IMR-90 (cell line): Measurements from ENCODE around the gene PRSS1. TPM values are rescaled to one million over a fixed set of nuclear protein-coding genes. Genes with fewer than 3 reads are reported as not detected.

Experiments
- ATAC-seq: fragments of 200-7000 bp; cut with Tn5 transposase; 2 replicates; pipeline ENCODE4 v1.9.1; 2020; ENCODE audit warnings: low read depth, mild to moderate bottlenecking, moderate library complexity
- BruUV-seq: library from RNA; stranded (reverse); fragments of 400-500 nt; replicated peaks from 2 replicates; lab custom pipeline; 2021; lab: Mats Ljungman, UMichigan
- CTCF ChIA-PET: fragments of 300-600 bp; formaldehyde crosslinking; extraction: SDS; loops from one replicate; lab custom pipeline; 2021; ENCODE audit warnings: antibody characterized with exemption; lab: Yijun Ruan, JAX
- POLR2A ChIA-PET: fragments of 300-600 bp; sonication (Branson Sonifier 250); formaldehyde crosslinking; loops from one replicate; lab custom pipeline; 2022; ENCODE audit warnings: antibody characterized with exemption; ENCODE audit not compliant: unreplicated experiment; lab: Charles Lee
- DNase-seq: peaks from one replicate; pipeline ENCODE4 v3.0.0; 2013
- H2AFZ ChIP-seq: replicated peaks from 2 replicates; pipeline ENCODE3; 2013; ENCODE audit warnings: low read length, mild to moderate bottlenecking; ENCODE audit not compliant: poor library complexity
- H2AK5ac ChIP-seq: 2 replicates; pipeline ENCODE4 v1.6.1; 2013; ENCODE audit warnings: low read depth, low read length, inconsistent platforms
- H2AK9ac ChIP-seq: replicated peaks from 2 replicates; pipeline ENCODE3; 2013; ENCODE audit warnings: mild to moderate bottlenecking, low read depth, low read length, moderate library complexity; ENCODE audit not compliant: poor library complexity
- H2BK120ac ChIP-seq: 2 replicates; pipeline ENCODE4 v1.6.1; 2013; ENCODE audit warnings: low read depth, low read length, inconsistent platforms
- H2BK15ac ChIP-seq: 3 replicates; pipeline ENCODE4 v1.6.1; 2013; ENCODE audit warnings: low read depth, low read length, inconsistent platforms
- H2BK20ac ChIP-seq: 2 replicates; pipeline ENCODE4 v1.6.1; 2013; ENCODE audit warnings: low read depth, mild to moderate bottlenecking, inconsistent platforms, low read length, moderate library complexity
- H2BK5ac ChIP-seq: 2 replicates; pipeline ENCODE4 v1.6.1; 2013; ENCODE audit warnings: mild to moderate bottlenecking, low read depth, low read length, inconsistent platforms; ENCODE audit not compliant: poor library complexity, severe bottlenecking
- H3K14ac ChIP-seq: replicated peaks from 2 replicates; pipeline ENCODE4 v1.6.1; 2013; ENCODE audit warnings: low read depth, low read length, inconsistent platforms
- H3K18ac ChIP-seq: 2 replicates; pipeline ENCODE4 v1.6.1; 2013; ENCODE audit warnings: low read depth, low read length, control low read depth
- H3K23ac ChIP-seq: 2 replicates; pipeline ENCODE4 v1.6.1; 2013; ENCODE audit warnings: low read depth, low read length, inconsistent platforms
- H3K27ac ChIP-seq: 2 replicates; pipeline ENCODE4 v1.5.1; 2013; ENCODE audit warnings: mild to moderate bottlenecking, control low read depth, low read length; ENCODE audit not compliant: insufficient read depth
- H3K27me3 ChIP-seq: 2 replicates; pipeline ENCODE4 v1.6.1; 2013; ENCODE audit warnings: low read length; ENCODE audit not compliant: control insufficient read depth, insufficient read depth
- H3K36me3 ChIP-seq: 2 replicates; pipeline ENCODE4 v1.6.1; 2013; ENCODE audit warnings: low read length, mixed read lengths; ENCODE audit not compliant: control insufficient read depth, insufficient read depth
- H3K4ac ChIP-seq: 2 replicates; pipeline ENCODE4 v1.6.1; 2013; ENCODE audit warnings: low read depth, low read length, inconsistent platforms
- H3K4me1 ChIP-seq: 2 replicates; pipeline ENCODE4 v1.6.1; 2013; ENCODE audit warnings: low read length, mixed read lengths; ENCODE audit not compliant: control insufficient read depth, insufficient read depth
- H3K4me2 ChIP-seq: 2 replicates; pipeline ENCODE4 v1.6.1; 2013; ENCODE audit warnings: low read depth, mild to moderate bottlenecking, control low read depth, low read length, moderate library complexity
- H3K4me3 ChIP-seq: 2 replicates; pipeline ENCODE4 v1.5.1; 2013; ENCODE audit warnings: low read depth, mild to moderate bottlenecking, control low read depth, low read length, moderate library complexity; ENCODE audit not compliant: insufficient read depth
- H3K56ac ChIP-seq: 2 replicates; pipeline ENCODE4 v1.6.1; 2013; ENCODE audit warnings: low read length, inconsistent platforms; ENCODE audit not compliant: insufficient read depth; ENCODE audit errors: extremely low read depth
- H3K79me1 ChIP-seq, 2 experiments: 2 replicates each; pipeline ENCODE4 v1.6.1; 2013; ENCODE audit warnings: low read length in 2 of 2, inconsistent platforms in 1 of 2, low read depth in 1 of 2
- H3K9ac ChIP-seq: 2 replicates; pipeline ENCODE4 v1.6.1; 2013; ENCODE audit warnings: low read depth, low read length, control low read depth
- H3K9me1 ChIP-seq: 2 replicates; pipeline ENCODE4 v1.6.1; 2013; ENCODE audit warnings: low read length, inconsistent platforms; ENCODE audit not compliant: insufficient read depth
- H3K9me3 ChIP-seq: 2 replicates; pipeline ENCODE4 v1.6.1; 2013; ENCODE audit warnings: low read length; ENCODE audit not compliant: control insufficient read depth, insufficient read depth
- H4K20me1 ChIP-seq: 2 replicates; pipeline ENCODE4 v1.6.1; 2013; ENCODE audit warnings: low read length, inconsistent platforms; ENCODE audit not compliant: insufficient read depth
- H4K5ac ChIP-seq: 2 replicates; pipeline ENCODE4 v1.6.1; 2013; ENCODE audit warnings: mild to moderate bottlenecking, low read depth, low read length, control low read depth
- H4K8ac ChIP-seq, 2 experiments: 2 replicates each; pipeline ENCODE4 v1.6.1; 2013; ENCODE audit warnings: low read depth in 2 of 2, low read length in 2 of 2, control low read depth in 1 of 2, inconsistent platforms in 1 of 2
- H4K91ac ChIP-seq: 2 replicates; pipeline ENCODE4 v1.6.1; 2013; ENCODE audit warnings: low read depth, low read length, inconsistent platforms; ENCODE audit not compliant: insufficient read depth
- CEBPB ChIP-seq: IDR thresholded peaks from 2 replicates; pipeline ENCODE4 v1.6.1; 2012; ENCODE audit warnings: low read depth, low read length, improper control_type of control experiment
- CHD1 ChIP-seq: IDR thresholded peaks from 2 replicates; pipeline ENCODE4 v1.6.1; 2012; ENCODE audit warnings: low read depth, low read length, improper control_type of control experiment
- FOS ChIP-seq: fragments of 150-350 bp; IDR thresholded peaks from 2 replicates; pipeline ENCODE4 v1.6.1; 2016; ENCODE audit warnings: low read depth, low read length
- NFE2L2 ChIP-seq: fragments of 150-350 bp; IDR thresholded peaks from 2 replicates; pipeline ENCODE4 v1.6.1; 2016; ENCODE audit warnings: low read depth, mild to moderate bottlenecking, low read length
- POLR2A ChIP-seq: IDR thresholded peaks from 2 replicates; pipeline ENCODE4 v1.6.1; 2012; ENCODE audit warnings: mild to moderate bottlenecking, low read depth, low read length
- RAD21 ChIP-seq: IDR thresholded peaks from 2 replicates; pipeline ENCODE4 v1.6.1; 2012; ENCODE audit warnings: low read length, improper control_type of control experiment
- RFX5 ChIP-seq: IDR thresholded peaks from 2 replicates; pipeline ENCODE4 v1.8.0; 2012; ENCODE audit warnings: low read depth, mild to moderate bottlenecking, low read length, moderate library complexity
- SMC3 ChIP-seq: fragments of 150-350 bp; IDR thresholded peaks from 2 replicates; pipeline ENCODE4 v1.6.1; 2016; ENCODE audit warnings: low read depth, mild to moderate bottlenecking, antibody characterized with exemption, low read length, moderate library complexity
- WGBS, 2 experiments: methylation state at CpG; one replicate each; pipeline versions ENCODE4 v1.1.5 to v1.1.7; 2013; ENCODE audit warnings: missing lambda C conversion rate in 2 of 2; ENCODE audit not compliant: insufficient read length in 1 of 2; ENCODE audit errors: extremely low coverage in 2 of 2; 5-methylcytosine and 5-hydroxymethylcytosine counted together
- dilution Hi-C: fragments of 300-500 bp; cut with HindIII; formaldehyde crosslinking; loops from one replicate; pipeline ENCODE4 v1.14.3; 2018; ENCODE audit warnings: low sequenced_read_pairs; ENCODE audit not compliant: unreplicated experiment
- in situ Hi-C: fragments of 300-500 bp; cut with MboI; formaldehyde crosslinking; loops from 3 replicates; pipeline ENCODE4 v1.14.3; 2019; ENCODE audit warnings: low sequenced_read_pairs, inconsistent platforms, mixed read lengths
- intact Hi-C: fragments of 100-400 bp; cut with micrococcal nuclease; formaldehyde crosslinking; loops from 2 replicates; pipeline ENCODE4 v1.10.0; 2022
- polyA plus RNA-seq, 3 experiments: library from polyadenylated mRNA; depleted of rRNA; stranded (reverse); fragments of >200 nt; gene quantifications; 2 replicates each; pipeline ENCODE4 v1.2.3, GENCODE V29; 2012; ENCODE audit warnings: low replicate concordance in 1 of 3
- total RNA-seq: library from RNA; depleted of rRNA; stranded (reverse); fragments of >200 nt; gene quantifications from 2 replicates; pipeline ENCODE4 v1.2.3, GENCODE V29; 2012
- TF ChIP-seq, protein P1 (sequence below): conservative IDR thresholded peaks from 2 replicates; pipeline ENCODE4 v1.5.1; 2012; ENCODE audit warnings: mild to moderate bottlenecking, low read depth, low read length, improper control_type of control experiment
- TF ChIP-seq, protein P2 (sequence below): fragments of 150-350 bp; IDR thresholded peaks from 2 replicates; pipeline ENCODE4 v1.6.1; 2016; ENCODE audit warnings: low read depth, mild to moderate bottlenecking, low read length, moderate library complexity, borderline replicate concordance

The PRSS1 gene
- total and polyA plus RNA-seq, 2 of the 4 experiments (the other 2 are of a cell fraction) = not detected

DNA sequence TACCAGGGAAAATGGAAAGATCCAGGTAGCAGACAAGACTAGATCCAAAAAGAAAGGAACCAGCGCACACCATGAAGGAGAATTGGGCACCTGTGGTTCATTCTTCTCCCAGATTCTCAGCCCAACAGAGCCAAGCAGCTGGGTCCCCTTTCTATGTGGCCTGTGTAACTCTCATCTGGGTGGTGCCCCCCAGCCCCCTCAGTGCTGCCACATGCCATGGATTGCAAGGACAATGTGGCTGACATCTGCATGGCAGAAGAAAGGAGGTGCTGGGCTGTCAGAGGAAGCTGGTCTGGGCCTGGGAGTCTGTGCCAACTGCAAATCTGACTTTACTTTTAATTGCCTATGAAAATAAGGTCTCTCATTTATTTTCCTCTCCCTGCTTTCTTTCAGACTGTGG is 42.9 kb downstream of the PRSS1 start:
- no TSS peak for BruUV-seq
- no peaks in the 10 kb centered on the region for H3K4me1 ChIP-seq
- H3K4me2 ChIP-seq = no peak overlapping the region
- H4K91ac ChIP-seq = no peak overlapping the region
- in situ Hi-C loops = no loop called here
- H3K18ac ChIP-seq = no peak overlapping the region
- H3K4ac ChIP-seq = no peak overlapping the region
- no peak overlapping the region for H2BK5ac ChIP-seq
- H2BK15ac ChIP-seq = no peak overlapping the region
- ATAC-seq (no peak), DNase-seq (no peak)
- no peak overlapping the region for H2BK120ac ChIP-seq
- dilution Hi-C loops = loop anchor here (25.0 kb wide), 1 partner anchor 280 kb away; no protein-coding TSS in a partner anchor
- H3K27ac ChIP-seq = no peak overlapping the region
- H4K8ac ChIP-seq = no peak overlapping the region
- no peak overlapping the region for H2AK9ac ChIP-seq
- no peak overlapping the region for H3K14ac ChIP-seq
- no peak overlapping the region for H2BK20ac ChIP-seq
- CTCF ChIA-PET = interaction anchor here (2.4 kb wide), 1 partner anchor 9 kb away, joined by 14 read pairs; no protein-coding TSS in a partner anchor
- H2AFZ ChIP-seq = no peak overlapping the region
- no peak overlapping the region for H3K23ac ChIP-seq
- no peaks in the 10 kb centered on the region for H4K20me1 ChIP-seq
- no peak overlapping the region for H3K56ac ChIP-seq
- no peak overlapping the region for H3K9ac ChIP-seq
- no peak overlapping the region for H2AK5ac ChIP-seq
- WGBS, 2 experiments = 50% methylated on average over 1 of the region's 1 CpG; no CpG with 5 or more reads in 1 of the 2 experiments
- intact Hi-C loops = no loop called here
- no peak overlapping the region for H4K5ac ChIP-seq
- H3K36me3 ChIP-seq = no peaks in the 10 kb centered on the region
- TF ChIP-seq NFE2L2 = no peak
- no peak for TF ChIP-seq POLR2A
- no peak for TF ChIP-seq FOS
- TF ChIP-seq CEBPB = no peak
- no peak for TF ChIP-seq CHD1
- TF ChIP-seq, protein P1, sequence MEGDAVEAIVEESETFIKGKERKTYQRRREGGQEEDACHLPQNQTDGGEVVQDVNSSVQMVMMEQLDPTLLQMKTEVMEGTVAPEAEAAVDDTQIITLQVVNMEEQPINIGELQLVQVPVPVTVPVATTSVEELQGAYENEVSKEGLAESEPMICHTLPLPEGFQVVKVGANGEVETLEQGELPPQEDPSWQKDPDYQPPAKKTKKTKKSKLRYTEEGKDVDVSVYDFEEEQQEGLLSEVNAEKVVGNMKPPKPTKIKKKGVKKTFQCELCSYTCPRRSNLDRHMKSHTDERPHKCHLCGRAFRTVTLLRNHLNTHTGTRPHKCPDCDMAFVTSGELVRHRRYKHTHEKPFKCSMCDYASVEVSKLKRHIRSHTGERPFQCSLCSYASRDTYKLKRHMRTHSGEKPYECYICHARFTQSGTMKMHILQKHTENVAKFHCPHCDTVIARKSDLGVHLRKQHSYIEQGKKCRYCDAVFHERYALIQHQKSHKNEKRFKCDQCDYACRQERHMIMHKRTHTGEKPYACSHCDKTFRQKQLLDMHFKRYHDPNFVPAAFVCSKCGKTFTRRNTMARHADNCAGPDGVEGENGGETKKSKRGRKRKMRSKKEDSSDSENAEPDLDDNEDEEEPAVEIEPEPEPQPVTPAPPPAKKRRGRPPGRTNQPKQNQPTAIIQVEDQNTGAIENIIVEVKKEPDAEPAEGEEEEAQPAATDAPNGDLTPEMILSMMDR = no peak
- TF ChIP-seq RAD21 = no peak
- TF ChIP-seq SMC3 = no peak
- TF ChIP-seq RFX5 = no peak
- TF ChIP-seq, protein P2, sequence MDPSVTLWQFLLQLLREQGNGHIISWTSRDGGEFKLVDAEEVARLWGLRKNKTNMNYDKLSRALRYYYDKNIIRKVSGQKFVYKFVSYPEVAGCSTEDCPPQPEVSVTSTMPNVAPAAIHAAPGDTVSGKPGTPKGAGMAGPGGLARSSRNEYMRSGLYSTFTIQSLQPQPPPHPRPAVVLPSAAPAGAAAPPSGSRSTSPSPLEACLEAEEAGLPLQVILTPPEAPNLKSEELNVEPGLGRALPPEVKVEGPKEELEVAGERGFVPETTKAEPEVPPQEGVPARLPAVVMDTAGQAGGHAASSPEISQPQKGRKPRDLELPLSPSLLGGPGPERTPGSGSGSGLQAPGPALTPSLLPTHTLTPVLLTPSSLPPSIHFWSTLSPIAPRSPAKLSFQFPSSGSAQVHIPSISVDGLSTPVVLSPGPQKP = no peak
- H3K9me1 ChIP-seq = no peaks in the 10 kb centered on the region
- POLR2A ChIA-PET = no interaction called here
- H3K4me3 ChIP-seq = no peak overlapping the region
- no peaks in the 10 kb centered on the region for H3K9me3 ChIP-seq
- no peaks in the 10 kb centered on the region for H3K79me1 ChIP-seq
- peaks cover 33% of the 10 kb centered on the region for H3K27me3 ChIP-seq
